AG04450 (cell line): Measurements from ENCODE around the gene WDR1. TPM values are rescaled to one million over a fixed set of nuclear protein-coding genes. Genes with fewer than 3 reads are reported as not detected.
A peak's percentile ranks its signal among the peaks of the same experiment; 100 is the strongest.

ENCODE experiments used
- CTCF ChIA-PET: fragments of 300-600, 350-600 bp; formaldehyde crosslinking; extraction: SDS; loops from one replicate; lab custom pipeline; 2022; ENCODE audit warnings: antibody characterized with exemption, inconsistent platforms; lab: Charles Lee
- POLR2A ChIA-PET: fragments of 350-600 bp; formaldehyde crosslinking; extraction: SDS; loops from one replicate; lab custom pipeline; 2021; ENCODE audit warnings: antibody characterized with exemption, inconsistent platforms; lab: Yijun Ruan, JAX
- DNase-seq: peaks from one replicate; pipeline ENCODE4 v3.0.0-alpha.2; 2011; ENCODE audit warnings: low read depth, low spot score
- H3K27ac ChIP-seq: one replicate; pipeline ENCODE4 v1.5.1; 2012; ENCODE audit warnings: low read depth, low read length, control low read depth
- H3K27me3 ChIP-seq: one replicate; pipeline ENCODE4 v1.6.0; 2012; ENCODE audit warnings: low read length; ENCODE audit not compliant: control insufficient read depth, insufficient read depth
- H3K4me3 ChIP-seq: 2 replicates; pipeline ENCODE4 v1.5.1; 2011; ENCODE audit warnings: mild to moderate bottlenecking, low read depth, low read length, control low read depth
- H3K9me3 ChIP-seq: 2 replicates; pipeline ENCODE4 v1.5.1; 2012; ENCODE audit warnings: low read length; ENCODE audit not compliant: control insufficient read depth, insufficient read depth
- CTCF ChIP-seq: IDR thresholded peaks from 2 replicates; pipeline ENCODE4 v1.5.1; 2011; ENCODE audit warnings: low read depth, low read length, control low read depth, inconsistent platforms
- polyA plus RNA-seq: library from polyadenylated mRNA; depleted of rRNA; stranded (reverse); fragments of >200 nt; gene quantifications from 2 replicates; pipeline ENCODE4 v1.2.3, GENCODE V29; 2011

The WDR1 gene
- polyA plus RNA-seq, 1 experiment, result 735 TPM

GRCh38 chr4:10115797-10116568 is 616 bp downstream of the WDR1 start:
- POLR2A ChIA-PET, result interaction anchor here (0.8 to 4.5 kb wide), 10 partner anchors 8 to 345 kb away, joined by 3 to 75 read pairs (median 4); partner anchors contain the start of gene ZNF518B
- H3K9me3 ChIP-seq, result no peaks in the 10 kb centered on the region; the same call in 1 of the 2 replicates

GRCh38 chr4:10115271-10115796 is 1.3 kb downstream of the WDR1 start:
- DNase-seq, result no peak
- TF ChIP-seq CTCF, result no peak
- peak overlapping the region; percentile 87 for H3K4me3 ChIP-seq
- H3K27ac ChIP-seq, result peak overlapping the region; percentile 68
- ChIA-PET CTCF (no interaction called here), POLR2A (interaction anchor here (1.6 to 4.5 kb wide), 2 partner anchors 9 to 20 kb away, joined by 8 to 75 read pairs; no protein-coding TSS in a partner anchor)
- H3K9me3 ChIP-seq, result no peaks in the 10 kb centered on the region; the same call in 1 of the 2 replicates
- peaks cover 2% of the 10 kb centered on the region for H3K27me3 ChIP-seq

More at GRCh38 chr4:10115797-10116568, 616 bp downstream of the WDR1 start:
- peak overlapping the region; percentile 68 for H3K27ac ChIP-seq
- peak overlapping the region; percentile 87 for H3K4me3 ChIP-seq
- DNase-seq, result no peak
- TF ChIP-seq CTCF, result no peak
- CTCF ChIA-PET, result no interaction called here
- H3K27me3 ChIP-seq, result peaks cover 2% of the 10 kb centered on the region

- Histone ChIP-seq H3K9me3 (no peaks in the 10 kb centered on the region; the same call in 1 of the 2 replicates), H3K4me3 (peak overlapping the region; percentile 87), H3K27ac (peak overlapping the region; percentile 68), H3K27me3 (peaks cover 1% of the 10 kb centered on the region)
- ChIA-PET POLR2A (interaction anchor here (1.6 to 4.5 kb wide), 2 partner anchors 8 to 19 kb away, joined by 8 to 75 read pairs; no protein-coding TSS in a partner anchor), CTCF (interaction anchor here (0.9 kb wide), 1 partner anchor 43 kb away, joined by 3 read pairs; no protein-coding TSS in a partner anchor)
- DNase-seq, result no peak
- TF ChIP-seq CTCF, result no peak
Observed at GRCh38 chr4:10114607-10115006, 2.0 kb downstream of the WDR1 start.

GRCh38 chr4:10114147-10114546 is 2.5 kb downstream of the WDR1 start:
- Histone ChIP-seq H3K4me3 (peak overlapping the region; percentile 87), H3K9me3 (no peaks in the 10 kb centered on the region; the same call in 1 of the 2 replicates), H3K27ac (peak overlapping the region; percentile 21), H3K27me3 (no peaks in the 10 kb centered on the region)
- DNase-seq, result no peak
- ChIA-PET CTCF (interaction anchor here (0.9 kb wide), 1 partner anchor 44 kb away, joined by 3 read pairs; no protein-coding TSS in a partner anchor), POLR2A (interaction anchor here (1.6 to 4.5 kb wide), 2 partner anchors 8 to 19 kb away, joined by 8 to 75 read pairs; no protein-coding TSS in a partner anchor)
- no peak for TF ChIP-seq CTCF
